ENCODE measurements around the gene RNLS.

The RNLS gene

DNA sequence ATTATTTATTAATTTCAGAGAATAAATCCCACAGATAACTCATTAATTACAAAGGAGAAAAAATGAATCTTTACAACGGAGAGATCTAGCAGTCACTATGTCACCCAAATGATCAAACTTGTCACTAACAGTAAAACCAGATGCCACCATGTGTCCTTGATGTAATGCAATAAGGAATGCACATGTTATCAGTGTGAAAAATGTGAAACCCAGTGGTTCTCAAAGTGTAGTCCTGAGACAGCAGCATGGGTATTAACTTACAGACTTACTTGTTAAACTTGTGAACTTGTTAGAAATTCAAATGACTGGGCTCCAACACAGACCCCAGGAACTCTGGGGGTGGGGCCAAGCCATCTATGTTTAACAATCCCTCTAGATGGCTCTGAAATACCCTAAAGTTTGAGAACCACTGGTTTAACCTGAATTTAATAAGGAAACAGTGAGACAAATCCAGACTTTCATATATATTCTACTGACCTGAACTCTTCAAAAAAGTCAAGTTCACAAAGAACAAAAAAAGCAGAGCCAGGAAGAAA lies 77.4 kb downstream of the RNLS start:
- Histone ChIP-seq H3K27ac (no peak overlapping the region), H3K27me3 (no peaks in the 10 kb centered on the region), H3K9me3 (no peaks in the 10 kb centered on the region), H4K20me1 (no peaks in the 10 kb centered on the region), H3K4me2 (no peak overlapping the region), H3K4me3 (no peak overlapping the region), H3K4me1 (no peaks in the 10 kb centered on the region), H3K36me3 (no peaks in the 10 kb centered on the region), H3K9ac (no peak overlapping the region)
- TF ChIP-seq Cebpa-rat (IDR thresholded peaks at IDR 0.05): no peak

DNA sequence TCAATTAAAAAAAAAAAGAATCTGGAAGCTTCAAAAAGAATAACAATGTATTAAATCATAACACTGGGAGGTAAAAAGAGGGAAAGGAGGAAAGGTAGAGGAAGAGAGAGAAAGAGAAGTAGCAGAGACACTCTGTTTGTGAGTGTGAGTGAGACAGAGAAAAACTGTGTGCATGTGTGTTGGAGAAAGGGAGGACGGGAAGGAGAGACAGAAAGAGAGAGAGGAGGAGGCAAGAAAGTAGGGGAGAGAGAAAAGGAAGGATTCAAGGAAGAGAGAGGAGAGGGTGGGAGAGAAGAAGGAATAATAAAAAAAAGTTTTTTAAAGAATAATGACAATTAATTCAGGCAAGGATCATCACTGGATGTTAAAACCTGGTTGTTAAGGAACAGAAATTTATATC lies 77.9 kb downstream of the RNLS start:
- Histone ChIP-seq H3K4me1 (no peaks in the 10 kb centered on the region), H3K9ac (no peak overlapping the region), H4K20me1 (no peaks in the 10 kb centered on the region), H3K27me3 (no peaks in the 10 kb centered on the region), H3K4me2 (no peak overlapping the region), H3K9me3 (no peaks in the 10 kb centered on the region), H3K36me3 (no peaks in the 10 kb centered on the region), H3K27ac (no peak overlapping the region), H3K4me3 (no peak overlapping the region)
- TF ChIP-seq Cebpa-rat (IDR thresholded peaks at IDR 0.05): no peak

DNA sequence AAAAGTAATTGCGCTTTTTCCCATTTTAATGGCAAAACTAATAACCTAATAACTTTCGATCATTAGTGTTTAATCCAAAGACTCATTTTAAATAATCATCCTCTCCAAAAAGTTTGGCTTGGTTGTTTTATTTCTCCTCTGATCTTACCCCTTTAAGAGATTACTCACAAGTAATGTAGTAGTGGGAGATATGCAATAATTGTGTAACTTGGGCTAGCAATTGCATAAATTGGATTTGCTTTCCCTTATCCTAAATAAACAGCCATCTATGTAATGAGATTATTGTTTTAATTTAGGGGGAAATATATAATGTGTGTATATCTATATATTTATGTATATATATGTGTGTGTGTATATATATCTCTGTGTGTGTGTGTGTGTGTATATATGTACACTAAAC lies 82.5 kb downstream of the RNLS start:
- Histone ChIP-seq H3K4me1 (no peaks in the 10 kb centered on the region), H3K9me3 (no peaks in the 10 kb centered on the region), H3K36me3 (no peaks in the 10 kb centered on the region), H4K20me1 (no peaks in the 10 kb centered on the region), H3K4me3 (no peak overlapping the region), H3K4me2 (no peak overlapping the region), H3K27ac (no peak overlapping the region), H3K9ac (no peak overlapping the region), H3K27me3 (no peaks in the 10 kb centered on the region)
- TF ChIP-seq Cebpa-rat (IDR thresholded peaks at IDR 0.05): no peak

DNA sequence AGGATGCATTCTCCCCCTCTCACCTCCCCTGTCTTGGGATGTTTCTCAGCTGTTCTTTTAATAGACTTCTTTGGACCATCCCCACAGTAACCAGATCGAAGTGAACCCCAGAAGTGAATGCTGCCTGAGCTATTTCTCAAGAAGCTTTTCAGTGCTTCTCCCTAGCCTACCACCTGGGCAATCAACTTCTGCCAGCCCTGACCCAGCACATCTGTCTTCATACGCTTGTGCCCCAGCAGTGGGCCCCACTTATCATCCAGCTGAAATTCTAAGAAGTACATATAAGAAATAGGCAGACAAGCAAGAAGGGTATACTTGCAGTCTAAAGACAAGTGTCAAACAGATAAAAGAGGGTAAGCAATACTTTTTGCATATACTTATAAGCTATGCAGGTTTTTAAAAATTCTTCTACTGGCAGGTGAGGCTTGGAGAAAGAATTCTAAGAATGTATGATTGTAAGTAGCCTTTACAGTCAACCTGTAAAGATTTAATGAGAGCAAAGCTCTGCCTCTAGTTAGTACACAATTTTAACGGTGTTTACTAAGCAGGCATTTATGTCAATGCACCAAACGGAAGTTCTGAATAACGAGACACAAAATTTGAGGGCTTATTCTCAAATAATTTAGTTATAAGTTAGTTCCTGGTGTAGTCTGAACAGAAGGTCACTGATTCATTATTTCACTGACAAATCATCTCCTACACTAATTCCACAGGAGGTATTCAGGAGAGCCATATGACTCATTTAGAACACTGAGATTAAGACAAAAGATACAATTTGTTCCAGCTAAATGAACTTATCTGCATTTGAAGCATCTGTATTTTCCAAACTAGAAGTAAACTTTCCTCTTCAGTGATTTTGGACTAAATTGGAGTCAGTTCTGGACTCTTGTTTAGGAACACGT lies 83.3 kb downstream of the RNLS start:
- TF ChIP-seq Cebpa-rat (IDR thresholded peaks at IDR 0.05): no peak
- Histone ChIP-seq H3K36me3 (no peaks in the 10 kb centered on the region), H3K4me3 (no peak overlapping the region), H3K9ac (no peak overlapping the region), H3K9me3 (no peaks in the 10 kb centered on the region), H4K20me1 (no peaks in the 10 kb centered on the region), H3K27ac (no peak overlapping the region), H3K27me3 (no peaks in the 10 kb centered on the region), H3K4me2 (no peak overlapping the region), H3K4me1 (no peaks in the 10 kb centered on the region)

DNA sequence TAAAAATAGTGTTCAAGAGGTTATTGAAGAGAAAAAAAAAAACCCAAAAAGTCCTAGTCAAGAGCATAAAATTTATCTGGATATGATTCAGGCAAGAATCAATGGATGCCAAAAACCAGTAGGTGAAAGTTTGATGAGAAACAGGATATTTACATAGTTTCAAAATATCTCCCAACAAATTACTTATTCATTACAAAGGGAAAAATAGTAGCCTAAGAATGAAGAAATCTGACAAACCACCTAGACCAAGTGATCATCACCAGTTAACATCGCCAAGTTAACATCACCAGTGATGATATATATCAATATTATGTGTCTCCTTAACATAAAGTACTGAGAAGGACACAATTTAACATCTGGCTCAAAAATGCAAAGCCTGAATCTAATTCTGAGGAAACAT lies 85.2 kb downstream of the RNLS start:
- Histone ChIP-seq H4K20me1 (no peaks in the 10 kb centered on the region), H3K4me3 (no peak overlapping the region), H3K36me3 (no peaks in the 10 kb centered on the region), H3K4me2 (no peak overlapping the region), H3K27ac (no peak overlapping the region), H3K9me3 (no peaks in the 10 kb centered on the region), H3K27me3 (no peaks in the 10 kb centered on the region), H3K9ac (no peak overlapping the region), H3K4me1 (no peaks in the 10 kb centered on the region)
- no peak for TF ChIP-seq Cebpa-rat (IDR thresholded peaks at IDR 0.05)

DNA sequence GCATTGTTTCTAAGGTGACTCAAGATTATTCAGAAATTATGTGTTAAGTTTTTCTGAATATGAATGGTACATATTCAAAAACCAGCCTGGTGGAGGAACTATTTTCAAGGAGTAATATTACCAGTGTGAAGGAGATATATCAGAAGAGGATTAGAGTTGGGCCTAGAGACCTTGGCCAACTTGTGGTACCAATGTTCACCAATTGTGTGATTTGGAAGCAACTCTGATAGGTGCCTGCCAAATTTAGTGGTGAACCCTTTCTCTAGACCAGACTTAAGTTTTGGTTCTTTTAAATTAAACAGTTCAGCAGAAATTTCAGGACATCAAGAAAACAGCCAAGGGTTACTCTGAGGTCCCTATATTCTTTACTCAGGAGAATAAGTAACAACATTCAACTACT lies 88.6 kb downstream of the RNLS start:
- H3K9ac ChIP-seq: no peak overlapping the region
- no peak overlapping the region for H3K4me3 ChIP-seq
- TF ChIP-seq Cebpa-rat (IDR thresholded peaks at IDR 0.05): no peak
- no peaks in the 10 kb centered on the region for H3K27me3 ChIP-seq
- no peaks in the 10 kb centered on the region for H3K9me3 ChIP-seq
- peaks cover 19% of the 10 kb centered on the region for H3K4me1 ChIP-seq
- no peak overlapping the region for H3K4me2 ChIP-seq
- no peaks in the 10 kb centered on the region for H4K20me1 ChIP-seq
- no peaks in the 10 kb centered on the region for H3K36me3 ChIP-seq
- H3K27ac ChIP-seq: no peak overlapping the region

DNA sequence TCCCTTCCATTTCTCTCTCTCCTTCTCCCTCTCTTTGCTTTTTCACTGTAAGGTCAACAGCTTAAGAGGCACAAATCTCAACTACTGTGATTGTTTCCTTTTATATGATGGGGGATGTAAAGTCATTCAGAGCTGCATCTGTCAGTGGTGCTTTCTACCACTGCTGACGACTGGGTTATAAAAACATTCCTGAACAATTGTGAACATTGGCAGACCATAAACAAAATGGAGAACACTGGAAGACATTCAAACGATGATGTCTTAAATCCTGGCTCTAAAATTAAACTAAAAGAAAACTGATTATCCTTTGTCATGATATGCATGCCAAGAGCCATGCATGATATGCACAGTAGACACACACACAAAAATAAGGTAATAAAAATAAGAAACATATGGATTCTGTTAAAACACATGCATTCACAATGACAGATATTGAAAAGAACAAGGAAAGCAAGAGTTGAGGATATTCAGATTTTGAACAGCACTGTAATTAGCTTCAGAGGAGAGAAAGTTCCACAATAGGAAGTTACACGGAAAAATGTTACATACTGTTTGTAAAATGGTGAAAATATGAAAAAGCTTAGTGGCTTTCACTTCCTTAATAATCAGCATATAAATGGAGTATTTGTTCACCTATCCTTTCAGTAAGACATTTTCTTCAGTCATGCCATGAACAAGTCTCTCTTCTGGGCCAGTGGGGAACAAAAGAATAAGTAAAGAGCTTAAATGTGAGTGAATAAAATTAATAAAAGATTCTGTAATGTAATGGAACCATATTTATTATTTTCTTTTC lies 89.2 kb downstream of the RNLS start:
- Histone ChIP-seq H3K9ac (no peak overlapping the region), H3K27ac (no peak overlapping the region)

DNA sequence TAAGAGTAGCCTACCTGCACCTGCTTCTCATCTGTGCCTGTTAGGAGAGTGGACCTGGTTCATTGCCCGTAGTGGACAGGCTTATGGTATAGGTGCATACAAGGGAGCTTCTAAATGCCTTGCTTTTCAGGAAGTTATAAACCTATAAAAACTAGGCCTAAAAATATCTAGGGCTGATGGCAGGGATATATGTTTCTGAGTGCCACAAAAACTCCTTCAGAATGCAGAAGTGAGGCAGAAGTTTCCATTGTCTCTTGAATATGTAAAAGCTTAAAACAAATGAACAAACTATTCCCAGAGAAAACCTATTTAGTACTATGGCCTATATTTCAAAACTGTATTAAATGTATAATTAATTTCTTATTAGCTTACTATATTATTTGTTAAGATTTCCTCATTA lies 91.8 kb downstream of the RNLS start:
- Histone ChIP-seq H3K4me1 (peaks cover 19% of the 10 kb centered on the region), H3K27ac (no peak overlapping the region), H3K9me3 (no peaks in the 10 kb centered on the region), H3K4me3 (no peak overlapping the region), H3K36me3 (no peaks in the 10 kb centered on the region), H3K9ac (no peak overlapping the region), H3K27me3 (no peaks in the 10 kb centered on the region), H4K20me1 (no peaks in the 10 kb centered on the region), H3K4me2 (peak overlapping the region; percentile 38)
- TF ChIP-seq Cebpa-rat (IDR thresholded peaks at IDR 0.05): no peak

More for the DNA sequence above, 89.2 kb downstream of the RNLS start:
- Histone ChIP-seq H3K4me3 (no peak overlapping the region), H3K27me3 (no peaks in the 10 kb centered on the region), H3K4me2 (no peak overlapping the region), H3K9me3 (no peaks in the 10 kb centered on the region), H3K36me3 (no peaks in the 10 kb centered on the region), H4K20me1 (no peaks in the 10 kb centered on the region), H3K4me1 (peaks cover 19% of the 10 kb centered on the region)
- TF ChIP-seq Cebpa-rat (IDR thresholded peaks at IDR 0.05): no peak

DNA sequence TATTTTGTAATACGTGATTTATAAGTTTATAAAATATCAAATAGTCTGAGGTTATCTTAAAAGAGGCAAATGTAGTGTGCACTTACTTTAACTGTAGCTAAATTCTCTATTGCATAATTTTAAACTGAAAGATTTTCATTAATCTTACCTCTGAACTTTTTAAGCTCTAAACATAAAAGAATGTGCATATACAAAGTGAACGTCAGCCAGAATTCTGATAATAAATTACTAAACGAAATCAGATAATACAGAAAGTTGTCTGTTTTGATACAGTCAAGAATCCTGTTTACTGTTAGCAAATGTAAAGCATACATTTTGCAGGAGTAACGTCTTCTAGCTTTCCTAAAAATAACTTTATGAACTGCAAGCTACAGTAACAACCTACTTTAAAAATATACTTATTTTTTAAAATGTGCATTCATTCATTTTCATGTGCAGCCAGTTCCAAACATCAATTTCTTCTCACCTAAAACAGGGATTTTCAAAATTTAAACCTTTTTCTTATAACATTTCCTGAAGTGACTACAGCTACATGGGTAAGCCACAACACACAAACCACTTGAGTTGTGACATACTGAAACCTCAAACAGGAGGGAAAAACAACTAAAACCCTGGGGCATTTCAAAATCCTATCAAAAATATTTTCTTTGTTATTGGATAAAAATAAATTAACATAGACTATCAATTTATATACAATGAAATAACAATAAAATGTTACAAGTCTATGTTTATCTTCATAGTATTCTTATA lies 92.7 kb downstream of the RNLS start:
- no peak overlapping the region for H3K4me3 ChIP-seq
- H3K9ac ChIP-seq: no peak overlapping the region
- peak overlapping the region; percentile 38 for H3K4me2 ChIP-seq
- H4K20me1 ChIP-seq: no peaks in the 10 kb centered on the region
- H3K27me3 ChIP-seq: no peaks in the 10 kb centered on the region
- no peak for TF ChIP-seq Cebpa-rat (IDR thresholded peaks at IDR 0.05)
- H3K36me3 ChIP-seq: no peaks in the 10 kb centered on the region
- no peak overlapping the region for H3K27ac ChIP-seq
- H3K4me1 ChIP-seq: peaks cover 19% of the 10 kb centered on the region
- H3K9me3 ChIP-seq: no peaks in the 10 kb centered on the region

Measured in BLaER1 (cell line).